ENCODE data around the gene ZNF783. TPM values are rescaled to one million over a fixed set of nuclear protein-coding genes. Genes with fewer than 3 reads are reported as not detected.
A peak's percentile ranks its signal among the peaks of the same experiment; 100 is the strongest.
"Not testable (repeated sequence)": the region's sequence is repeated elsewhere in the genome, so short reads cannot be mapped to it uniquely, and the experiment has no call there.

The ZNF783 gene
- total RNA-seq, 2 donors from 2014 or later: 10.7 to 20.7 TPM

DNA sequence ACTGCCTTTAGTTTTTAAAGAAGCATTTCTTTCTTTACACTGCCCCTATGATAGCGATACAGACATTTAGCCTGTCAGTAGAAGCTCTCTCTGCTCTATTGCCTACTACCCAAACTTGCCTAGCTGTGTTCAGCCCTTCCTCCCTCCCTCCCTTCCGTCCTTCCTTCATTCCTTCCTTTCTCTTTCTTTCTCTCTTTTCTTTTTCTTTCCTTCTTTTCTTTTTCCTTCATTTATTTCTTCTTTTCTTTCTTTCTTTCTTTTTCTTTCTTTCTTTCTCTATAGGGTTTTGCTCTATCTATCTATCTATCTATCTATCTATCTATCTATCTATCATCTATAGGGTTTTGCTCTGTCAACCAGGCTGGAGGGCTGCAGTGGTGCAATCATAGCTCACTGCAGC, 29.6 kb upstream of the ZNF783 start:
- 87% methylated on average over 2 of the region's 2 CpGs for WGBS
- Histone ChIP-seq H3K36me3 (no peaks in the 10 kb centered on the region), H3K27me3 (replicated peaks; ENCODE audit: insufficient read depth) (no peaks in the 10 kb centered on the region), H3K27ac (no peak overlapping the region), H3K4me1 (replicated peaks) (no peaks in the 10 kb centered on the region), H3K4me3 (no peak overlapping the region), H3K9me3 (no peaks in the 10 kb centered on the region)
- DNase-seq (ENCODE audit: low spot score): no peak
- intact Hi-C loops (cut with DNase I): no loop called here
- no peak for TF ChIP-seq POLR2AphosphoS5 (IDR thresholded peaks at IDR 0.05)
- TF ChIP-seq, protein P1, sequence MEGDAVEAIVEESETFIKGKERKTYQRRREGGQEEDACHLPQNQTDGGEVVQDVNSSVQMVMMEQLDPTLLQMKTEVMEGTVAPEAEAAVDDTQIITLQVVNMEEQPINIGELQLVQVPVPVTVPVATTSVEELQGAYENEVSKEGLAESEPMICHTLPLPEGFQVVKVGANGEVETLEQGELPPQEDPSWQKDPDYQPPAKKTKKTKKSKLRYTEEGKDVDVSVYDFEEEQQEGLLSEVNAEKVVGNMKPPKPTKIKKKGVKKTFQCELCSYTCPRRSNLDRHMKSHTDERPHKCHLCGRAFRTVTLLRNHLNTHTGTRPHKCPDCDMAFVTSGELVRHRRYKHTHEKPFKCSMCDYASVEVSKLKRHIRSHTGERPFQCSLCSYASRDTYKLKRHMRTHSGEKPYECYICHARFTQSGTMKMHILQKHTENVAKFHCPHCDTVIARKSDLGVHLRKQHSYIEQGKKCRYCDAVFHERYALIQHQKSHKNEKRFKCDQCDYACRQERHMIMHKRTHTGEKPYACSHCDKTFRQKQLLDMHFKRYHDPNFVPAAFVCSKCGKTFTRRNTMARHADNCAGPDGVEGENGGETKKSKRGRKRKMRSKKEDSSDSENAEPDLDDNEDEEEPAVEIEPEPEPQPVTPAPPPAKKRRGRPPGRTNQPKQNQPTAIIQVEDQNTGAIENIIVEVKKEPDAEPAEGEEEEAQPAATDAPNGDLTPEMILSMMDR (IDR thresholded peaks at IDR 0.05): no peak
- TF ChIP-seq POLR2A (IDR thresholded peaks at IDR 0.05): no peak

DNA sequence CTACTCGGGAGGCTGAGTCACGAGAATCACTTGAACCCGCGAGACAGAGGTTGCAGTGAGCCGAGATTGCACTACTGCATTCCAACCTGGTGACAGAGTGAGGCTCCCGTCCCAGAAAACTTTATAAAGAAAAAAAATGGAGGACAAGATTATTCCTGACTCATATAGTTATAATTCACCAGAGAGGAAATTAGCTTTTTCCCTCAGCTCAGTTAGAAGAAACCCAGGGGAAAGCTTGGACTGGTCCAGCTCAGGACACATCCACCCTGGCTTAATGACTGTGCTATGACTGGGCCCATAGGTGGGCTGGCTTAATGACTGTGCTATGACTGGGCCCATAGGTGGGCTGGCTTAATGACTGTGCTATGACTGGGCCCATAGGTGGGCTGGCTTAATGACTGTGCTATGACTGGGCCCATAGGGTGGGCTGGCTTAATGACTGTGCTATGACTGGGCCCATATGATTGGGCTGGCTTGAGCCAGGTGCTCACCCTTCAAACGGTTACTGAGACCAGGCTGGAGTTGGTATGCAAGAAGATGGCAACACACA, 28.3 kb upstream of the ZNF783 start:
- DNase-seq (ENCODE audit: low spot score): not testable (repeated sequence)

DNA sequence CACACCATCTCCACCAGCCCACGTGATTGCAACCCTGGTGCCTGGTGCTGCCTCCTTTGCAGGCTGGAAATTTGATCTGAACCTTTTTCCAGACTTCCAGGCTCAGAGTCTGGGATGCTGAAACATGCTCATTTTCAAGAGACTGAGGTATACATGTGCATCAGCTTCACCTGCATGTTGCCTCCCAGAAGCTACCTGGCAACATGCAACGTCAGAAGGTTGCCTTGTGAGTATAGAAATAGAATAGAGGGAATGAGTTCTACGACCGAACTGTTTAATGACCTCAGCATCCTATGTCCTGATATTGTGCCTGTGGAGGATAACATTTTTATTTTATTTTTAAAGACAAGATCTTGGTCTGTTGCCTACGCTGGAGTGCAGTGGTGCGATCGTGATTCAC, 24.5 kb upstream of the ZNF783 start:
- Histone ChIP-seq H3K4me3 (no peak overlapping the region), H3K36me3 (no peaks in the 10 kb centered on the region), H3K4me1 (replicated peaks) (no peaks in the 10 kb centered on the region), H3K27ac (no peak overlapping the region), H3K9me3 (no peaks in the 10 kb centered on the region), H3K27me3 (replicated peaks; ENCODE audit: insufficient read depth) (no peaks in the 10 kb centered on the region)
- TF ChIP-seq, protein P1 (IDR thresholded peaks at IDR 0.05): no peak
- TF ChIP-seq POLR2A (IDR thresholded peaks at IDR 0.05) (no peak), POLR2AphosphoS5 (IDR thresholded peaks at IDR 0.05) (no peak)
- no peak for DNase-seq (ENCODE audit: low spot score)
- intact Hi-C loops (cut with DNase I): no loop called here
- 83% methylated on average over 7 of the region's 7 CpGs for WGBS

More for the DNA sequence above, 28.3 kb upstream of the ZNF783 start:
- H3K4me1 ChIP-seq (replicated peaks); H3K4me3 ChIP-seq; intact Hi-C loops (cut with DNase I); H3K9me3 ChIP-seq; H3K36me3 ChIP-seq; H3K27ac ChIP-seq; H3K27me3 ChIP-seq (replicated peaks; ENCODE audit: insufficient read depth): not testable (repeated sequence)
- WGBS: 53% methylated on average over 7 of the region's 7 CpGs

DNA sequence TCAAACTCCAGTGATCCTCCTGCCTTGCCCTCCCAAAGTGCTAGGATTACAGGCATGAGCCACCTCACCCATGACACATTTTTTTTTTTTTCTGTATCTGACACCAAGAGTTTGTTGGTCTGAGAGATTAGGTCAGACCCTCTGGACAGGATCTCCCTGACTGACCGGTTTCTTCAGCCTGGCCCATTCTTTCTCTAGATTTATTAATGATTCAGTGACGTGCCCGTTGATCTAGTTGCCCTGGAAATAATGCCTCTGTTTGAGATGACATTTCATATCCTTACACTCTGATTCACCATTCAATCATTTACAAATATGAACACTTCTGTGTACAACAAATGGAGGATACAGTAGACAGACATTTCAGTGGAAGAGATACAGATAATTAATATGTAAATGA, 23.9 kb upstream of the ZNF783 start:
- TF ChIP-seq POLR2A (IDR thresholded peaks at IDR 0.05) (no peak), POLR2AphosphoS5 (IDR thresholded peaks at IDR 0.05) (no peak)
- TF ChIP-seq, protein P1 (IDR thresholded peaks at IDR 0.05): no peak
- Histone ChIP-seq H3K27ac (no peak overlapping the region), H3K36me3 (no peaks in the 10 kb centered on the region)

DNA sequence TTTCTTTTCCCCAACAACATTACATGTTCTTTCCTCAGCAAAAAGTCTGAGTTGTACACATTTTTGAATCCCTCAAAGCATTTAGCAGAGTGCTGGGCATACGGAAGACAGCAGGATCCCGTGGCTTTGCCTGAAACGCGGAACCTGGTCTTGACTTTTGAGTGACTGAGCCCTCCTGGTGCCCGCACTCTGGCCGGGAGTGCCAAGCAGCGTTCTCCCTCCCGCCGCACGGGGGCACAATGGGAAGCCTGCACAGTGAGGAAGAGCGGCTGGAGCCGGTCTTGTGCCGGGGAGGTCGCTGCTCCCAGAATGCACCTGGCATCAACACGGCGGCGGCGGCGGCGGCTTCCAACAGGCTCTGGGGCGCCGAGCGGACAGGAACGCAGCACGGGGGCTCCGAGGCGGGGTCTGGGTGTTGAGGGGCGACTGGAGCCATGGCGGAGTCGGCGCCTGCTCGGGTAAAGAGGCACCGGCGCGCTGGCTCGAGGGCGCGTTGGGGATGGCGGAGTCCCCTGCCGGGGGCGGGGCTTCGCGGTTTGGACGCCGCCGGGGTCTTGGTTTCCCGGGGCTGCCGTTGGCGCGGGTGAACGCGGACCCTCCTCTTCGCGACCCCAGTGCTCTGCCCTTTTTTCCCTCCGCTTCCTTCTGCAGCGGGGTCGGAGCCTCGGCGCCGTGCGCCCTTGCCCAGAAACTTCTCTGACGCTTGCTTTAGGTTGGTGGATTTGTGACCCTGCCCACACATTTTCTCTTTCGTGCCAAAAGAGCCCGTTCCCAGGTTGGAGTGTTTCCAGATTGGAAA, 22.5 kb upstream of the ZNF783 start, which contains the start of gene ZNF212:
TSS of gene ZNF212 (plus strand) at position 307 of the 799 bp plus-strand sequence. CDS start at position 435, 128 bp downstream.
- H3K4me1 ChIP-seq (replicated peaks): no peaks in the 10 kb centered on the region
- peak within 1 kb of the TSS; percentile 63 to 74 for H3K27ac ChIP-seq
- TF ChIP-seq, protein P1 (IDR thresholded peaks at IDR 0.05): peak; percentile 68 to 93 (median 88)
- TF ChIP-seq POLR2AphosphoS5 (IDR thresholded peaks at IDR 0.05): peak; percentile 90
- peak; percentile 36 for TF ChIP-seq POLR2A (IDR thresholded peaks at IDR 0.05)
- peak within 1 kb of the TSS; percentile 89 to 90 for H3K4me3 ChIP-seq
- intact Hi-C loops (cut with DNase I): no loop called here
- 1% methylated on average over 40 of the region's 64 CpGs for WGBS
- no peaks in the 10 kb centered on the region for H3K27me3 ChIP-seq (replicated peaks; ENCODE audit: insufficient read depth)
- H3K9me3 ChIP-seq: no peaks in the 10 kb centered on the region
- H3K36me3 ChIP-seq: no peaks in the 10 kb centered on the region
- DNase-seq (ENCODE audit: low spot score): peak; percentile 89

More for the DNA sequence above, 23.9 kb upstream of the ZNF783 start:
- intact Hi-C loops (cut with DNase I): no loop called here
- no peak for DNase-seq (ENCODE audit: low spot score)
- Histone ChIP-seq H3K4me1 (replicated peaks) (no peaks in the 10 kb centered on the region), H3K9me3 (no peaks in the 10 kb centered on the region), H3K4me3 (no peak overlapping the region), H3K27me3 (replicated peaks; ENCODE audit: insufficient read depth) (no peaks in the 10 kb centered on the region)
- 54% methylated on average over 3 of the region's 3 CpGs for WGBS

Measured in prostate gland (tissue), 2 donors.